HepG2 (cell line): Measurements from ENCODE around the gene TACC3. TPM values are rescaled to one million over a fixed set of nuclear protein-coding genes. Genes with fewer than 3 reads are reported as not detected.
A peak's percentile ranks its signal among the peaks of the same experiment; 100 is the strongest.

ENCODE experiments used
- DMAP1 ChIP-seq: IDR thresholded peaks from 2 replicates; pipeline ENCODE4 v1.6.1; 2016
- EED ChIP-seq: sonication (generic); formaldehyde crosslinking; IDR thresholded peaks from 2 replicates; pipeline ENCODE4 v1.5.0; 2020; ENCODE audit warnings: mild to moderate bottlenecking, missing genetic modification reagents
- HHEX ChIP-seq: IDR thresholded peaks from 2 replicates; pipeline ENCODE4 v1.6.1; 2016; ENCODE audit warnings: control low read depth
- IRX3 ChIP-seq: sonication (generic); formaldehyde crosslinking; IDR thresholded peaks from 2 replicates; pipeline ENCODE4 v1.8.1; 2023; ENCODE audit warnings: mild to moderate bottlenecking, low read depth, missing genetic modification reagents, borderline replicate concordance
- KDM5A ChIP-seq: fragments of 200-600 bp; sonication (generic); IDR thresholded peaks from 2 replicates; pipeline ENCODE4 v1.7.0; 2018; ENCODE audit warnings: antibody characterized with exemption, mild to moderate bottlenecking, low read length, borderline replicate concordance
- MYNN ChIP-seq: sonication (generic); formaldehyde crosslinking; IDR thresholded peaks from 2 replicates; pipeline ENCODE4 v1.4.0; 2020; ENCODE audit warnings: mild to moderate bottlenecking, low read depth, missing genetic modification reagents
- NR2F1 ChIP-seq, 2 experiments: fragments of 450-650 bp in 1 of 2; formaldehyde crosslinking in 1 of 2; IDR thresholded peaks; 2 replicates each; pipeline versions ENCODE4 v1.5.0 to v1.6.1; 2016 to 2020; ENCODE audit warnings: mild to moderate bottlenecking in 1 of 2, missing compliant biosample characterization in 1 of 2, missing genetic modification reagents in 1 of 2, moderate library complexity in 1 of 2
- PAWR ChIP-seq: sonication (generic); formaldehyde crosslinking; IDR thresholded peaks from 2 replicates; pipeline ENCODE4 v1.4.0; 2020; ENCODE audit warnings: missing genetic modification reagents, mild to moderate bottlenecking, borderline replicate concordance
- POLR2AphosphoS5 ChIP-seq: IDR thresholded peaks from 2 replicates; pipeline ENCODE4 v1.6.1; 2012; ENCODE audit warnings: low read depth, low read length
- REL ChIP-seq: sonication (generic); formaldehyde crosslinking; conservative IDR thresholded peaks from 2 replicates; pipeline ENCODE4 v1.8.0; 2022; ENCODE audit warnings: mild to moderate bottlenecking, missing genetic modification reagents, moderate library complexity
- ZNF530 ChIP-seq: sonication (generic); formaldehyde crosslinking; IDR thresholded peaks from 2 replicates; pipeline ENCODE4 v1.5.0; 2020; ENCODE audit warnings: low read depth, mild to moderate bottlenecking, missing genetic modification reagents
- ZNF550 ChIP-seq: sonication (generic); formaldehyde crosslinking; IDR thresholded peaks from 2 replicates; pipeline ENCODE4 v1.4.0; 2020; ENCODE audit warnings: mild to moderate bottlenecking, missing genetic modification reagents, borderline replicate concordance
- ZNF660 ChIP-seq: sonication (generic); formaldehyde crosslinking; IDR thresholded peaks from 2 replicates; pipeline ENCODE4 v1.5.1; 2020; ENCODE audit warnings: mild to moderate bottlenecking, low read depth, missing genetic modification reagents, borderline replicate concordance
- ZNF724P ChIP-seq: sonication (generic); formaldehyde crosslinking; IDR thresholded peaks from 2 replicates; pipeline ENCODE4 v1.8.0; 2022; ENCODE audit warnings: missing genetic modification reagents, borderline replicate concordance
- ZNF782 ChIP-seq: sonication (generic); formaldehyde crosslinking; IDR thresholded peaks from 2 replicates; pipeline ENCODE4 v1.4.0; 2020; ENCODE audit warnings: missing genetic modification reagents, mild to moderate bottlenecking, borderline replicate concordance
- polyA plus RNA-seq, 8 experiments: library from polyadenylated mRNA; depleted of rRNA in 3 of 8; stranded (reverse) in 7 of 8; unstranded in 1 of 8; fragments of >200 nt; fragmentation: Illumina TruSeq in 4 of 8; extraction: Trizol in 4 of 8; gene quantifications; 2 replicates each; pipeline versions ENCODE4 v1.2.1 to v1.2.3, GENCODE V29; 2011 to 2016; ENCODE audit warnings: low read depth in 4 of 8, missing spikeins in 1 of 8, mixed read lengths in 1 of 8; ENCODE audit not compliant: insufficient read depth in 1 of 8
- total RNA-seq, 5 experiments: library from RNA; depleted of rRNA; stranded (reverse); fragments of >200 nt; fragmentation: Illumina TruSeq; extraction: Trizol; gene quantifications; 2 replicates each; pipeline ENCODE4 v1.2.3, GENCODE V29; 2016; ENCODE audit warnings: low read depth in 1 of 5
- TF ChIP-seq, protein P1 (sequence below): sonication (generic); formaldehyde crosslinking; IDR thresholded peaks from 2 replicates; pipeline ENCODE4 v1.4.0; 2020; ENCODE audit warnings: mild to moderate bottlenecking, missing genetic modification reagents, borderline replicate concordance
- TF ChIP-seq, protein P2 (sequence below), 2 experiments: sonication (generic) in 1 of 2; formaldehyde crosslinking in 1 of 2; IDR thresholded peaks; 2 replicates each; pipeline versions ENCODE4 v1.4.0 to v1.6.1; 2016 to 2020; ENCODE audit warnings: borderline replicate concordance in 1 of 2, low read depth in 1 of 2, mild to moderate bottlenecking in 1 of 2, missing genetic modification reagents in 1 of 2
- TF ChIP-seq, protein P3 (sequence below): sonication (generic); formaldehyde crosslinking; IDR thresholded peaks from 2 replicates; pipeline ENCODE4 v1.5.0; 2020; ENCODE audit warnings: mild to moderate bottlenecking, missing genetic modification reagents
- TF ChIP-seq, protein P4 (sequence below): sonication (generic); formaldehyde crosslinking; IDR thresholded peaks from 2 replicates; pipeline ENCODE4 v1.5.0; 2020; ENCODE audit warnings: mild to moderate bottlenecking, missing genetic modification reagents

The TACC3 gene
- total and polyA plus RNA-seq, 2 of the 13 experiments (the other 11 are each of a cell fraction or from before 2014, with no cell fraction given) = 20.3 to 21.2 TPM

DNA sequence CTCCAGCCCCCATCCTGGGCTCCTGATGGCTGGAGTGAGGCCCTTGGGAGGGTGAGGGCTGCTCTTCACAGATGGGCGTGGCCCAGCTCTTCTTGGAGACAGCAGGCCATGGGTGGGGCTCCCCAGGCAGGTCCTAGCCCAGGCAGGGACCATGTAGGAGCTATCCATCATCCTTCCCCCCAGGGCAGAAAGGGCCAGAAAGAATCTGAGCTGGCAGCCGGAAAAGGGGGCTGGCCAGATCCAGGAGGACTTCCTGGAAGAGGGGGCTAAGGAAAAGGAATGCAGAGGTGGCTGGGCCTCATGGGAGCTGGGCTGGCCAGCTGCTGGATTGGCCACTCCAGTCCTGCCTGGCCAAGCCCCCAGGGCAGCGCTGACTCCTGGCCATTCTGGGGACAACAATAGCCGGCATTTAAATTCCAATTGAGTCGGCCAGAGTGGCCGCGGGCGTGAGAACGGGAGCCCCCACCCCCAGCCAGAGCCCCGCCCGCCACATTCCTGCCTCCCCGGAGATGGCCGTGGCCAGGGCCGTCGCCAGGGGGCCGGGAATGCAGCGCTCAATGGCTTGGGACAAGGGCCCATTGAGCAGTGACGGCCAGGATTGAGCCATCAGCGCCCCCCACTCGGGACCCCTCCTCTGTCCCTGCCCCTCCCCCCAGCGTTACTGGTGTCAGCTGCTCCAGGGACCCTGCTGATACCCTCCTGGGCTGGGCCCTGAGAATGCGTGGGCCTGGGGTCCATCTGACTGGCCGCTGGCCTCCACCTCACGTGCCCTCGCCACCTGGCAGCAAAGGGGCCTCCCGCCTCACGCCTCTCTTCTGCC, 56.7 kb downstream of the TACC3 start (continued):
- TF ChIP-seq, protein P1, sequence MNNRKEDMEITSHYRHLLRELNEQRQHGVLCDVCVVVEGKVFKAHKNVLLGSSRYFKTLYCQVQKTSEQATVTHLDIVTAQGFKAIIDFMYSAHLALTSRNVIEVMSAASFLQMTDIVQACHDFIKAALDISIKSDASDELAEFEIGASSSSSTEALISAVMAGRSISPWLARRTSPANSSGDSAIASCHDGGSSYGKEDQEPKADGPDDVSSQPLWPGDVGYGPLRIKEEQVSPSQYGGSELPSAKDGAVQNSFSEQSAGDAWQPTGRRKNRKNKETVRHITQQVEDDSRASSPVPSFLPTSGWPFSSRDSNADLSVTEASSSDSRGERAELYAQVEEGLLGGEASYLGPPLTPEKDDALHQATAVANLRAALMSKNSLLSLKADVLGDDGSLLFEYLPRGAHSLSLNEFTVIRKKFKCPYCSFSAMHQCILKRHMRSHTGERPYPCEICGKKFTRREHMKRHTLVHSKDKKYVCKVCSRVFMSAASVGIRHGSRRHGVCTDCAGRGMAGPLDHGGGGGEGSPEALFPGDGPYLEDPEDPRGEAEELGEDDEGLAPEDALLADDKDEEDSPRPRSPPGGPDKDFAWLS (CRISPR knock-in tag) = no peak
- TF ChIP-seq, protein P2, sequence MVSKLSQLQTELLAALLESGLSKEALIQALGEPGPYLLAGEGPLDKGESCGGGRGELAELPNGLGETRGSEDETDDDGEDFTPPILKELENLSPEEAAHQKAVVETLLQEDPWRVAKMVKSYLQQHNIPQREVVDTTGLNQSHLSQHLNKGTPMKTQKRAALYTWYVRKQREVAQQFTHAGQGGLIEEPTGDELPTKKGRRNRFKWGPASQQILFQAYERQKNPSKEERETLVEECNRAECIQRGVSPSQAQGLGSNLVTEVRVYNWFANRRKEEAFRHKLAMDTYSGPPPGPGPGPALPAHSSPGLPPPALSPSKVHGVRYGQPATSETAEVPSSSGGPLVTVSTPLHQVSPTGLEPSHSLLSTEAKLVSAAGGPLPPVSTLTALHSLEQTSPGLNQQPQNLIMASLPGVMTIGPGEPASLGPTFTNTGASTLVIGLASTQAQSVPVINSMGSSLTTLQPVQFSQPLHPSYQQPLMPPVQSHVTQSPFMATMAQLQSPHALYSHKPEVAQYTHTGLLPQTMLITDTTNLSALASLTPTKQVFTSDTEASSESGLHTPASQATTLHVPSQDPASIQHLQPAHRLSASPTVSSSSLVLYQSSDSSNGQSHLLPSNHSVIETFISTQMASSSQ (IDR thresholded peaks at IDR 0.05; ENCODE audit: low read depth) = no peak
- TF ChIP-seq, protein P2 (CRISPR knock-in tag; IDR thresholded peaks at IDR 0.05; ENCODE audit: borderline replicate concordance) = peak; percentile 32; the same call in 1 of the 2 replicates
- TF ChIP-seq PAWR (no peak), IRX3 (no peak), ZNF782 (CRISPR knock-in tag) (no peak), DMAP1 (CRISPR knock-in tag) (no peak), REL (no peak), HHEX (CRISPR knock-in tag) (no peak), ZNF550 (CRISPR knock-in tag) (no peak), NR2F1 (CRISPR knock-in tag; IDR thresholded peaks at IDR 0.05) (no peak), EED (CRISPR knock-in tag) (no peak), ZNF530 (CRISPR knock-in tag) (no peak), ZNF660 (CRISPR knock-in tag) (no peak), POLR2AphosphoS5 (no peak), MYNN (CRISPR knock-in tag) (no peak), KDM5A (no peak), ZNF724P (CRISPR knock-in tag) (no peak)
- TF ChIP-seq, protein P3, sequence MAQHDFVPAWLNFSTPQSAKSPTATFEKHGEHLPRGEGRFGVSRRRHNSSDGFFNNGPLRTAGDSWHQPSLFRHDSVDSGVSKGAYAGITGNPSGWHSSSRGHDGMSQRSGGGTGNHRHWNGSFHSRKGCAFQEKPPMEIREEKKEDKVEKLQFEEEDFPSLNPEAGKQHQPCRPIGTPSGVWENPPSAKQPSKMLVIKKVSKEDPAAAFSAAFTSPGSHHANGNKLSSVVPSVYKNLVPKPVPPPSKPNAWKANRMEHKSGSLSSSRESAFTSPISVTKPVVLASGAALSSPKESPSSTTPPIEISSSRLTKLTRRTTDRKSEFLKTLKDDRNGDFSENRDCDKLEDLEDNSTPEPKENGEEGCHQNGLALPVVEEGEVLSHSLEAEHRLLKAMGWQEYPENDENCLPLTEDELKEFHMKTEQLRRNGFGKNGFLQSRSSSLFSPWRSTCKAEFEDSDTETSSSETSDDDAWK (CRISPR knock-in tag) = no peak
- TF ChIP-seq, protein P4, sequence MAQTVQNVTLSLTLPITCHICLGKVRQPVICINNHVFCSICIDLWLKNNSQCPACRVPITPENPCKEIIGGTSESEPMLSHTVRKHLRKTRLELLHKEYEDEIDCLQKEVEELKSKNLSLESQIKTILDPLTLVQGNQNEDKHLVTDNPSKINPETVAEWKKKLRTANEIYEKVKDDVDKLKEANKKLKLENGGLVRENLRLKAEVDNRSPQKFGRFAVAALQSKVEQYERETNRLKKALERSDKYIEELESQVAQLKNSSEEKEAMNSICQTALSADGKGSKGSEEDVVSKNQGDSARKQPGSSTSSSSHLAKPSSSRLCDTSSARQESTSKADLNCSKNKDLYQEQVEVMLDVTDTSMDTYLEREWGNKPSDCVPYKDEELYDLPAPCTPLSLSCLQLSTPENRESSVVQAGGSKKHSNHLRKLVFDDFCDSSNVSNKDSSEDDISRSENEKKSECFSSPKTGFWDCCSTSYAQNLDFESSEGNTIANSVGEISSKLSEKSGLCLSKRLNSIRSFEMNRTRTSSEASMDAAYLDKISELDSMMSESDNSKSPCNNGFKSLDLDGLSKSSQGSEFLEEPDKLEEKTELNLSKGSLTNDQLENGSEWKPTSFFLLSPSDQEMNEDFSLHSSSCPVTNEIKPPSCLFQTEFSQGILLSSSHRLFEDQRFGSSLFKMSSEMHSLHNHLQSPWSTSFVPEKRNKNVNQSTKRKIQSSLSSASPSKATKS = no peak
